HL-60 (cell line): ENCODE data around the gene EPN2.

ENCODE experiments used
- DNase-seq, 2 experiments: peaks; one replicate each; pipeline ENCODE4 v3.0.0-alpha.2; 2010 to 2020; ENCODE audit warnings: low read depth in 1 of 2, low spot score in 1 of 2
- H3K27ac ChIP-seq: fragments of 250-450 bp; sonication (Bioruptor Pico); replicated peaks from 2 replicates; pipeline ENCODE4 v1.5.1; 2020; ENCODE audit warnings: mild to moderate bottlenecking, moderate library complexity
- H3K27me3 ChIP-seq: fragments of 250-450 bp; sonication (Bioruptor Pico); 2 replicates; pipeline ENCODE4 v1.5.1; 2021; ENCODE audit warnings: mild to moderate bottlenecking, moderate library complexity; ENCODE audit not compliant: insufficient read depth, poor library complexity, severe bottlenecking
- H3K4me3 ChIP-seq: replicated peaks from 2 replicates; pipeline ENCODE4 v1.5.1; 2011; ENCODE audit warnings: mild to moderate bottlenecking, control low read depth, low read length; ENCODE audit not compliant: insufficient read depth
- GABPA ChIP-seq: IDR thresholded peaks from 2 replicates; pipeline ENCODE4 v1.6.1; 2012; ENCODE audit warnings: low read depth
- POLR2AphosphoS5 ChIP-seq: IDR thresholded peaks from 2 replicates; pipeline ENCODE4 v1.6.1; 2012; ENCODE audit warnings: low read depth
- SPI1 ChIP-seq: IDR thresholded peaks from 2 replicates; pipeline ENCODE4 v1.6.1; 2012; ENCODE audit warnings: low read depth, mild to moderate bottlenecking, borderline replicate concordance
- TF ChIP-seq, protein P1 (sequence below): IDR thresholded peaks from 2 replicates; pipeline ENCODE4 v1.6.1; 2012; ENCODE audit warnings: low read depth; ENCODE audit not compliant: insufficient replicate concordance
- TF ChIP-seq, protein P2 (sequence below): IDR thresholded peaks from one replicate; pipeline ENCODE4 v1.5.1; 2011; ENCODE audit warnings: low read length, control low read depth, inconsistent platforms; ENCODE audit not compliant: insufficient read depth

The EPN2 gene

DNA sequence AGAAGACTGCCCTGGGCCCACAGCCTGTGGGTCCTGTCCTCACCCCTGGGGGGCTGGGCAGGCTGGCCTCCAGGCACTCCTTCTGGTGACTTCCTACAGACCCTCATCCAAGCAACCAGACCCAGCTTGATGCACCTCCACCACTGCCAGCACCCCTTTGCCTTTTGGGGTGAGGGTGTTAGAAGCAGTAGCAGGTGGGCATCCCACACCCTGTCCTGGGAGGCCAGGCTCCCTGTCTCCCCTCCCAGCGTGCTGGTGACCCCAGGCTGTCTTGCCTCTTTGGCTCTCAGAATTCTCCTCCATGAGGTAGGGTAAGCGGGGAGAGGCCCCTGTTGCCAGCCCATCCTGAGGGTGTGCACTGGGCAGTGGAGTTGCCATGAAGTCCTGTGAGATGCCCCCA lies 92.0 kb downstream of the EPN2 start:
- Histone ChIP-seq H3K27ac (no peak overlapping the region), H3K4me3 (no peak overlapping the region), H3K27me3 (no peaks in the 10 kb centered on the region)
- TF ChIP-seq POLR2AphosphoS5, result no peak
- TF ChIP-seq, protein P1, sequence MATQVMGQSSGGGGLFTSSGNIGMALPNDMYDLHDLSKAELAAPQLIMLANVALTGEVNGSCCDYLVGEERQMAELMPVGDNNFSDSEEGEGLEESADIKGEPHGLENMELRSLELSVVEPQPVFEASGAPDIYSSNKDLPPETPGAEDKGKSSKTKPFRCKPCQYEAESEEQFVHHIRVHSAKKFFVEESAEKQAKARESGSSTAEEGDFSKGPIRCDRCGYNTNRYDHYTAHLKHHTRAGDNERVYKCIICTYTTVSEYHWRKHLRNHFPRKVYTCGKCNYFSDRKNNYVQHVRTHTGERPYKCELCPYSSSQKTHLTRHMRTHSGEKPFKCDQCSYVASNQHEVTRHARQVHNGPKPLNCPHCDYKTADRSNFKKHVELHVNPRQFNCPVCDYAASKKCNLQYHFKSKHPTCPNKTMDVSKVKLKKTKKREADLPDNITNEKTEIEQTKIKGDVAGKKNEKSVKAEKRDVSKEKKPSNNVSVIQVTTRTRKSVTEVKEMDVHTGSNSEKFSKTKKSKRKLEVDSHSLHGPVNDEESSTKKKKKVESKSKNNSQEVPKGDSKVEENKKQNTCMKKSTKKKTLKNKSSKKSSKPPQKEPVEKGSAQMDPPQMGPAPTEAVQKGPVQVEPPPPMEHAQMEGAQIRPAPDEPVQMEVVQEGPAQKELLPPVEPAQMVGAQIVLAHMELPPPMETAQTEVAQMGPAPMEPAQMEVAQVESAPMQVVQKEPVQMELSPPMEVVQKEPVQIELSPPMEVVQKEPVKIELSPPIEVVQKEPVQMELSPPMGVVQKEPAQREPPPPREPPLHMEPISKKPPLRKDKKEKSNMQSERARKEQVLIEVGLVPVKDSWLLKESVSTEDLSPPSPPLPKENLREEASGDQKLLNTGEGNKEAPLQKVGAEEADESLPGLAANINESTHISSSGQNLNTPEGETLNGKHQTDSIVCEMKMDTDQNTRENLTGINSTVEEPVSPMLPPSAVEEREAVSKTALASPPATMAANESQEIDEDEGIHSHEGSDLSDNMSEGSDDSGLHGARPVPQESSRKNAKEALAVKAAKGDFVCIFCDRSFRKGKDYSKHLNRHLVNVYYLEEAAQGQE, result no peak
- no peak for TF ChIP-seq GABPA
- no peak for TF ChIP-seq SPI1
- TF ChIP-seq, protein P2, sequence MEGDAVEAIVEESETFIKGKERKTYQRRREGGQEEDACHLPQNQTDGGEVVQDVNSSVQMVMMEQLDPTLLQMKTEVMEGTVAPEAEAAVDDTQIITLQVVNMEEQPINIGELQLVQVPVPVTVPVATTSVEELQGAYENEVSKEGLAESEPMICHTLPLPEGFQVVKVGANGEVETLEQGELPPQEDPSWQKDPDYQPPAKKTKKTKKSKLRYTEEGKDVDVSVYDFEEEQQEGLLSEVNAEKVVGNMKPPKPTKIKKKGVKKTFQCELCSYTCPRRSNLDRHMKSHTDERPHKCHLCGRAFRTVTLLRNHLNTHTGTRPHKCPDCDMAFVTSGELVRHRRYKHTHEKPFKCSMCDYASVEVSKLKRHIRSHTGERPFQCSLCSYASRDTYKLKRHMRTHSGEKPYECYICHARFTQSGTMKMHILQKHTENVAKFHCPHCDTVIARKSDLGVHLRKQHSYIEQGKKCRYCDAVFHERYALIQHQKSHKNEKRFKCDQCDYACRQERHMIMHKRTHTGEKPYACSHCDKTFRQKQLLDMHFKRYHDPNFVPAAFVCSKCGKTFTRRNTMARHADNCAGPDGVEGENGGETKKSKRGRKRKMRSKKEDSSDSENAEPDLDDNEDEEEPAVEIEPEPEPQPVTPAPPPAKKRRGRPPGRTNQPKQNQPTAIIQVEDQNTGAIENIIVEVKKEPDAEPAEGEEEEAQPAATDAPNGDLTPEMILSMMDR, result no peak
- DNase-seq, result no peak

DNA sequence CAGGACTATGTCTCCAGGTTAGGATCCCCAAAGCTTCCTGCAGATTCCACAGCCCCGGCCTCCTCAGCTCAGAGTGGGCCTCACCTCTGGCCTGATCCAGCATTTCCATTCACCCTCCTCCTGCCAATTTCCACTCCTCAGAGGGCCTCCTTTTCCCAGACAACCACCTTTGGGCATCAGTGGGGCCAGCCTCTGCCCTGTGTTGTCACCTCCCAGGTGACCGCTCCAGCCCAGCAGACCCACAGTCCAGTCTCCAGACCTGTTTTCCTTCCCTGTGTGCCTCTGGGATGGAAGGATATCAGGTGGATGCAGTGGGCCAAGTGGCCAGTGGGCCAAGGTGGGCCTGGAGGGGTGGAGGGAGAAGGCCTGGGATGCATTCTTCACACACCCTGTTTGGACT lies 92.7 kb downstream of the EPN2 start:
- Histone ChIP-seq H3K27me3 (no peaks in the 10 kb centered on the region), H3K4me3 (no peak overlapping the region), H3K27ac (no peak overlapping the region)
- DNase-seq, result no peak
- TF ChIP-seq, protein P1, result no peak
- TF ChIP-seq SPI1 (no peak), POLR2AphosphoS5 (no peak), GABPA (no peak)
- TF ChIP-seq, protein P2, result no peak

DNA sequence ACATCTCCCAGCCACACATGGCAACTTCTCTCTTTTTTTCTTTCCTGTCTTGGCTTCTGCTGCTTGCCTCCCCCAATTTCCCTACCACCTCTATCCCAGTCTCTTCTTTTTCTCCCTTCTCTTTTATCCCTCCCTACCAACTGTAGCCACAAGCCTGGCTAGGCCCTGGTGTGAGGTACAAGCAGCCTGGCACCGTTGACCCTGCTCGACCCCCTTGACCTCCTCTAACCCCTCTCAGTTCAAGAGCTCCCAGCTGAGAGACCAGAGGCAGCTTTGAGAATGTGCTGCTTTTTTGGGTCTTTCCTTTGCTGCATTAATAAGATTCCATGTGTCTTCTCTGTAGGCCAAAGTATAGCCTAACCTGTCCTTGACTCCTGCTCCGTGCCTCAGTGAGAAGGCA lies 93.1 kb downstream of the EPN2 start:
- no peak overlapping the region for H3K27ac ChIP-seq
- TF ChIP-seq SPI1, result no peak
- TF ChIP-seq POLR2AphosphoS5, result no peak
- TF ChIP-seq, protein P1, result no peak
- TF ChIP-seq, protein P2, result no peak
- no peak for TF ChIP-seq GABPA
- DNase-seq, result no peak
- H3K4me3 ChIP-seq, result no peak overlapping the region
- no peaks in the 10 kb centered on the region for H3K27me3 ChIP-seq
